ENCODE measurements around the gene SLC5A2.

Gene SLC5A2

DNA sequence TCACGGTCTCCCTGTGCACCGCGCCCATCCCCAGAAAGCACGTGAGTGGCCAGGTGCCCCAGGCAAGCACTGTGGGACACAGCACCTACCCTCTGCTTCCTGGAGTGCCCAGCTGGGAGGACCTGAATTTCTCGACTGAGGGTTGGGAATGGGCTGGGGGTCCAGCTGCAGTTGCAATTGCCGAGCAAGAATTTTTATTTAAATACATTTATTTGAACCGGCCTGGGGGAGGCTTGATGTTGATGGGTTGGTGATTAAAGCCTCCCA lies 6.3 kb downstream of the SLC5A2 start:
- H2BK15ac ChIP-seq (ENCODE audit: low read length): no peak overlapping the region
- H3K4me3 ChIP-seq (ENCODE audit: low read length in 2 of 2): peak overlapping the region in 1 of 2 donors; percentile 19
- no peak overlapping the region for H2AFZ ChIP-seq (ENCODE audit: low read length)
- peak overlapping the region; percentile 47 for H3K14ac ChIP-seq (ENCODE audit: low read length)
- H2BK12ac ChIP-seq (ENCODE audit: low read length): no peak overlapping the region
- peaks cover 13 to 53% of the 10 kb centered on the region in 2 donors for H3K36me3 ChIP-seq (replicated peaks in 1 of 2; ENCODE audit: control insufficient read depth in 2 of 2, insufficient read depth in 2 of 2, low read length in 2 of 2)
- no peak overlapping the region for H4K91ac ChIP-seq (ENCODE audit: low read depth, low read length, poor library complexity)
- no peak overlapping the region for H2BK5ac ChIP-seq (ENCODE audit: low read length)
- H3K9me3 ChIP-seq (replicated peaks in 1 of 2; ENCODE audit: control insufficient read depth in 2 of 2, insufficient read depth in 1 of 2, low read depth in 1 of 2, low read length in 2 of 2): no peaks in the 10 kb centered on the region
- H3K27ac ChIP-seq (replicated peaks; ENCODE audit: low read length): no peak overlapping the region
- no peak overlapping the region for H2BK120ac ChIP-seq (ENCODE audit: low read depth, low read length)
- H4K8ac ChIP-seq (ENCODE audit: low read depth, low read length): peak overlapping the region; percentile 57
- no peak overlapping the region for H3K9ac ChIP-seq (ENCODE audit: low read depth, low read length, poor library complexity)
- H3K4me2 ChIP-seq (ENCODE audit: insufficient read depth, low read length, poor library complexity, severe bottlenecking): no peak overlapping the region
- peaks cover 15 to 49% (median 19%) of the 10 kb centered on the region in 3 experiments for H3K27me3 ChIP-seq (ENCODE audit: control insufficient read depth in 3 of 3, insufficient read depth in 3 of 3, low read depth in 1 of 3, low read length in 3 of 3)
- WGBS, 2 donors (ENCODE audit: extremely low coverage in 2 of 2, insufficient read length in 2 of 2, insufficient replicate concordance in 1 of 2): no CpG with 5 or more reads among the region's 7 CpGs
- H3K79me1 ChIP-seq (ENCODE audit: low read depth, low read length): peaks cover 3% of the 10 kb centered on the region
- peaks cover 4 to 11% of the 10 kb centered on the region in 2 donors for H3K4me1 ChIP-seq (ENCODE audit: control insufficient read depth in 2 of 2, insufficient read depth in 1 of 2, low read depth in 1 of 2, low read length in 2 of 2)
- H3K18ac ChIP-seq (ENCODE audit: low read length): no peak overlapping the region
- no peak for DNase-seq (ENCODE audit: low spot score)
- H2AK5ac ChIP-seq (ENCODE audit: low read depth, low read length): peak overlapping the region; percentile 0
- H3K4ac ChIP-seq (ENCODE audit: low read length): no peak overlapping the region
- peak overlapping the region; percentile 99 for H3K23ac ChIP-seq (ENCODE audit: low read depth, low read length, poor library complexity)

- Histone ChIP-seq H3K4me1 (ENCODE audit: control insufficient read depth in 2 of 2, insufficient read depth in 1 of 2, low read depth in 1 of 2, low read length in 2 of 2) (peaks cover 0 to 11% of the 10 kb centered on the region in 2 donors), H2BK15ac (ENCODE audit: low read length) (no peak overlapping the region), H2AFZ (ENCODE audit: low read length) (no peak overlapping the region), H4K91ac (ENCODE audit: low read depth, low read length, poor library complexity) (no peak overlapping the region), H2BK120ac (ENCODE audit: low read depth, low read length) (no peak overlapping the region), H4K8ac (ENCODE audit: low read depth, low read length) (no peak overlapping the region), H3K4me2 (ENCODE audit: insufficient read depth, low read length, poor library complexity, severe bottlenecking) (no peak overlapping the region), H2AK5ac (ENCODE audit: low read depth, low read length) (peak overlapping the region; percentile 21), H3K23ac (ENCODE audit: low read depth, low read length, poor library complexity) (no peak overlapping the region), H3K27ac (replicated peaks; ENCODE audit: low read length) (no peak overlapping the region), H2BK12ac (ENCODE audit: low read length) (no peak overlapping the region), H3K27me3 (ENCODE audit: control insufficient read depth in 3 of 3, insufficient read depth in 3 of 3, low read depth in 1 of 3, low read length in 3 of 3) (peaks cover 12 to 43% (median 19%) of the 10 kb centered on the region in 3 experiments), H3K14ac (ENCODE audit: low read length) (no peak overlapping the region), H3K4ac (ENCODE audit: low read length) (no peak overlapping the region), H3K36me3 (replicated peaks in 1 of 2; ENCODE audit: control insufficient read depth in 2 of 2, insufficient read depth in 2 of 2, low read length in 2 of 2) (peaks cover 13 to 60% of the 10 kb centered on the region in 2 donors), H3K9ac (ENCODE audit: low read depth, low read length, poor library complexity) (no peak overlapping the region), H3K4me3 (ENCODE audit: low read length in 2 of 2) (no peak overlapping the region), H3K9me3 (replicated peaks in 1 of 2; ENCODE audit: control insufficient read depth in 2 of 2, insufficient read depth in 1 of 2, low read depth in 1 of 2, low read length in 2 of 2) (no peaks in the 10 kb centered on the region), H3K79me1 (ENCODE audit: low read depth, low read length) (peaks cover 3% of the 10 kb centered on the region), H2BK5ac (ENCODE audit: low read length) (no peak overlapping the region), H3K18ac (ENCODE audit: low read length) (no peak overlapping the region)
- no CpG with 5 or more reads among the region's 22 CpGs for WGBS, 2 donors (ENCODE audit: extremely low coverage in 2 of 2, insufficient read length in 2 of 2, insufficient replicate concordance in 1 of 2)
- DNase-seq (ENCODE audit: low spot score): no peak
These were observed 7.0 kb downstream of the SLC5A2 start for GRCh38 chr16:31489616-31490584.

DNA sequence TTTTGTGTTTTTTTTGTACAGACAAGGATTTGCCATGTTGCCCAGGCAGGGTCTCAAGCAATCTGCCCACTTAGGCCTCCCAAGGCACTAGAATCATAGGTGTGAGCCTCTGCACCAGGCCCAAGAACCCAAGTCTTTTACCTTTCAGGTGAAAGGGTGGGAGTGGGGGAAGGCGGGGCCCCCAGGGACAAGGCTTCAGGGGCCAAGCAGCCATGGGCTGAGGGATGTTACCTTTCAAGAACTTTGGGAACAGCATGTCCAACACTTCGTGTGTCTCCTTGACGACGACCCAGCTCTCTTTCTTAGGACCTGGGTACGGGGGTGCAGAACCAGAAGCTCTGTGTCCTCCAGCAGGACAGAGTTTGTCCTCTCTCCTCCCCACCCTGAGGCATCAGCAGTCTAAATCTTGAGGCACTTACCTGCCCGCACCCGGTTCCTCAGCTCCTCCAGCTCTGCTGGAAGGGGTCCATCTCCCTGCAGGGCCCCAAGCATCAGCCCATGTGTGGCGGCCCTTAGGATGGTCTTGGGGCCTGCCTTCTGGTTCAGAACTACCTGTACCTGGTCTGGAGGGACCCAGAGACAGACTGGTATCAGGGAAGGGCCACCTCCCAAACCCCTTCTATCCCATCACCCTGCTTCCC lies 9.0 kb downstream of the SLC5A2 start:
- WGBS, 2 donors (ENCODE audit: extremely low coverage in 2 of 2, insufficient read length in 2 of 2, insufficient replicate concordance in 1 of 2): no CpG with 5 or more reads among the region's 8 CpGs
- H3K18ac ChIP-seq (ENCODE audit: low read length): no peak overlapping the region
- DNase-seq (ENCODE audit: low spot score): no peak

GRCh38 chr16:31493506-31494125 lies 10.7 kb downstream of the SLC5A2 start:
- H3K4me3 ChIP-seq (ENCODE audit: low read length in 2 of 2): no peak overlapping the region
- H3K4me2 ChIP-seq (ENCODE audit: insufficient read depth, low read length, poor library complexity, severe bottlenecking): no peak overlapping the region
- no peak overlapping the region for H2AFZ ChIP-seq (ENCODE audit: low read length)
- H3K18ac ChIP-seq (ENCODE audit: low read length): no peak overlapping the region
- no peaks in the 10 kb centered on the region for H3K4me1 ChIP-seq (ENCODE audit: control insufficient read depth in 2 of 2, insufficient read depth in 1 of 2, low read depth in 1 of 2, low read length in 2 of 2)
- H3K79me1 ChIP-seq (ENCODE audit: low read depth, low read length): peaks cover 3% of the 10 kb centered on the region
- no peak overlapping the region for H3K27ac ChIP-seq (replicated peaks; ENCODE audit: low read length)
- no peak overlapping the region for H3K4ac ChIP-seq (ENCODE audit: low read length)
- DNase-seq (ENCODE audit: low spot score): no peak
- no peak overlapping the region for H2AK5ac ChIP-seq (ENCODE audit: low read depth, low read length)
- H3K9ac ChIP-seq (ENCODE audit: low read depth, low read length, poor library complexity): no peak overlapping the region
- peaks cover 0 to 6% (median 1%) of the 10 kb centered on the region in 3 experiments for H3K27me3 ChIP-seq (ENCODE audit: control insufficient read depth in 3 of 3, insufficient read depth in 3 of 3, low read depth in 1 of 3, low read length in 3 of 3)
- H3K23ac ChIP-seq (ENCODE audit: low read depth, low read length, poor library complexity): no peak overlapping the region
- WGBS, 2 donors (ENCODE audit: extremely low coverage in 2 of 2, insufficient read length in 2 of 2, insufficient replicate concordance in 1 of 2): no CpG with 5 or more reads among the region's 18 CpGs
- H2BK5ac ChIP-seq (ENCODE audit: low read length): no peak overlapping the region
- no peak overlapping the region for H2BK12ac ChIP-seq (ENCODE audit: low read length)
- no peak overlapping the region for H4K91ac ChIP-seq (ENCODE audit: low read depth, low read length, poor library complexity)
- no peak overlapping the region for H3K14ac ChIP-seq (ENCODE audit: low read length)
- H2BK120ac ChIP-seq (ENCODE audit: low read depth, low read length): no peak overlapping the region
- H3K9me3 ChIP-seq (replicated peaks in 1 of 2; ENCODE audit: control insufficient read depth in 2 of 2, insufficient read depth in 1 of 2, low read depth in 1 of 2, low read length in 2 of 2): no peaks in the 10 kb centered on the region
- H2BK15ac ChIP-seq (ENCODE audit: low read length): no peak overlapping the region
- H4K8ac ChIP-seq (ENCODE audit: low read depth, low read length): no peak overlapping the region
- H3K36me3 ChIP-seq (replicated peaks in 1 of 2; ENCODE audit: control insufficient read depth in 2 of 2, insufficient read depth in 2 of 2, low read length in 2 of 2): peaks cover 18 to 93% of the 10 kb centered on the region in 2 donors

More for the DNA sequence above, 9.0 kb downstream of the SLC5A2 start:
- H3K27ac ChIP-seq (replicated peaks; ENCODE audit: low read length): no peak overlapping the region
- H3K27me3 ChIP-seq (ENCODE audit: control insufficient read depth in 3 of 3, insufficient read depth in 3 of 3, low read depth in 1 of 3, low read length in 3 of 3): peaks cover 5 to 23% (median 17%) of the 10 kb centered on the region in 3 experiments
- peaks cover 16 to 80% of the 10 kb centered on the region in 2 donors for H3K36me3 ChIP-seq (replicated peaks in 1 of 2; ENCODE audit: control insufficient read depth in 2 of 2, insufficient read depth in 2 of 2, low read length in 2 of 2)
- H4K91ac ChIP-seq (ENCODE audit: low read depth, low read length, poor library complexity): no peak overlapping the region
- H2BK15ac ChIP-seq (ENCODE audit: low read length): no peak overlapping the region
- no peak overlapping the region for H3K4me3 ChIP-seq (ENCODE audit: low read length in 2 of 2)
- H3K9ac ChIP-seq (ENCODE audit: low read depth, low read length, poor library complexity): no peak overlapping the region
- no peak overlapping the region for H2AK5ac ChIP-seq (ENCODE audit: low read depth, low read length)
- peaks cover 3% of the 10 kb centered on the region for H3K79me1 ChIP-seq (ENCODE audit: low read depth, low read length)
- H3K14ac ChIP-seq (ENCODE audit: low read length): no peak overlapping the region
- no peak overlapping the region for H2AFZ ChIP-seq (ENCODE audit: low read length)
- no peak overlapping the region for H2BK12ac ChIP-seq (ENCODE audit: low read length)
- H3K4ac ChIP-seq (ENCODE audit: low read length): no peak overlapping the region
- no peak overlapping the region for H2BK5ac ChIP-seq (ENCODE audit: low read length)
- H3K4me1 ChIP-seq (ENCODE audit: control insufficient read depth in 2 of 2, insufficient read depth in 1 of 2, low read depth in 1 of 2, low read length in 2 of 2): peaks cover 0 to 11% of the 10 kb centered on the region in 2 donors
- no peak overlapping the region for H4K8ac ChIP-seq (ENCODE audit: low read depth, low read length)
- no peak overlapping the region for H3K4me2 ChIP-seq (ENCODE audit: insufficient read depth, low read length, poor library complexity, severe bottlenecking)
- H2BK120ac ChIP-seq (ENCODE audit: low read depth, low read length): no peak overlapping the region
- no peak overlapping the region for H3K23ac ChIP-seq (ENCODE audit: low read depth, low read length, poor library complexity)
- no peaks in the 10 kb centered on the region for H3K9me3 ChIP-seq (replicated peaks in 1 of 2; ENCODE audit: control insufficient read depth in 2 of 2, insufficient read depth in 1 of 2, low read depth in 1 of 2, low read length in 2 of 2)
